Uterus (tissue), 4 donors: ENCODE measurements around the gene CUL4A. TPM values are rescaled to one million over a fixed set of nuclear protein-coding genes. Genes with fewer than 3 reads are reported as not detected.

ENCODE experiments used
- DNase-seq, 2 donors: peaks; one replicate each; pipeline ENCODE4 v3.0.0-alpha.2; 2019 to 2020
- H3K27ac ChIP-seq, 2 donors: fragments of 200-600 bp; sonication (generic); 1 replicate in 1 of 2; 2 replicates in 1 of 2; pipeline ENCODE4 v1.5.1; 2016 to 2018
- H3K27me3 ChIP-seq, 2 donors: fragments of 200-600 bp; sonication (generic); one replicate each; pipeline ENCODE4 v1.5.1; 2018 to 2019; ENCODE audit warnings: control low read depth in 1 of 2
- H3K36me3 ChIP-seq, 2 donors: fragments of 200-600 bp; sonication (generic); one replicate each; pipeline ENCODE4 v1.5.1; 2019; ENCODE audit warnings: control low read depth in 1 of 2
- H3K4me1 ChIP-seq, 2 donors: fragments of 200-600 bp; sonication (generic); one replicate each; pipeline ENCODE4 v1.5.1; 2018 to 2019; ENCODE audit warnings: control low read depth in 1 of 2
- H3K4me3 ChIP-seq, 2 donors: fragments of 200-600 bp; sonication (generic); 1 replicate in 1 of 2; 2 replicates in 1 of 2; pipeline ENCODE4 v1.5.1; 2018 to 2019; ENCODE audit warnings: mild to moderate bottlenecking in 1 of 2
- H3K9me3 ChIP-seq, 2 donors: fragments of 200-600 bp; sonication (generic); one replicate each; pipeline ENCODE4 v1.5.1; 2019; ENCODE audit warnings: control low read depth in 1 of 2
- CTCF ChIP-seq, 4 experiments: fragments of 200-600 bp in 2 of 4; fragments of 450-650 bp in 2 of 4; sonication (generic) in 2 of 4; IDR thresholded peaks; one replicate each; pipeline ENCODE4 v1.5.1; 2016 to 2019; ENCODE audit warnings: antibody characterized with exemption in 4 of 4, mild to moderate bottlenecking in 2 of 4, moderate library complexity in 1 of 4
- POLR2A ChIP-seq, 2 donors: fragments of 450-650 bp; IDR thresholded peaks; one replicate each; pipeline ENCODE4 v1.6.1; 2016; ENCODE audit warnings: antibody characterized with exemption in 2 of 2, mild to moderate bottlenecking in 1 of 2, moderate library complexity in 1 of 2
- intact Hi-C: fragments of 100-400 bp; cut with DNase I; formaldehyde crosslinking; loops from one replicate; pipeline ENCODE4 v1.15.1; 2023; ENCODE audit warnings: low total_unique reads
- total RNA-seq, 4 donors: library from RNA; depleted of rRNA in 3 of 4; stranded (reverse); fragments of >200 nt in 3 of 4; gene quantifications; one replicate each; pipeline versions ENCODE4 v1.1.0 to v1.2.4, GENCODE V29; 2014 to 2023
- donor health status: DM: yes; HTN: yes; CAD: no.

The CUL4A gene
- total RNA-seq, 4 donors from 2014 or later: 34.3 to 110 (median 66.1) TPM

DNA sequence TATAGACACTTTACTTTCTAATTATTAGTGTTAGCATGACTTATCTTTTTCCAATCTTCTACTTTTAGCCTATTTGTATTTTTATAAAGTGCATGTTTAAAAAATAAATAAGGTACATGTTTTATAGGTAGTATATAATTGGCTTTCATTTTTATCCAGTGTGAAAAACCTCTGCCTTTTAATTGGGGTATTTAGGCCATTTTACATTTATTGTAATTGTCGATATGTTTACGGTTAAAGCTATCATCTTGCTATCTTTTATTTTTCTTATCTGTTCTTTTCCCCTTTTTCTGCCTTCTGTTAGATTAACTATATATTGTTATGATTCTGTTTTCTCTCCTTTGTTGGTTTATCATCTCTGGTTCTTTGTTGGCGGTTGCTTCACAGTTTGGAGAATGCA, 41.8 kb upstream of the CUL4A start:
- no peaks in the 10 kb centered on the region for H3K27me3 ChIP-seq
- intact Hi-C loops: no loop called here
- DNase-seq: no peak
- H3K4me1 ChIP-seq: no peaks in the 10 kb centered on the region
- TF ChIP-seq CTCF (IDR thresholded peaks at IDR 0.05) (no peak), POLR2A (IDR thresholded peaks at IDR 0.05) (no peak)
- H3K36me3 ChIP-seq: no peaks in the 10 kb centered on the region
- H3K4me3 ChIP-seq: no peak overlapping the region
- H3K27ac ChIP-seq: no peak overlapping the region
- H3K9me3 ChIP-seq: no peaks in the 10 kb centered on the region

- no peak for TF ChIP-seq POLR2A (IDR thresholded peaks at IDR 0.05)
- no peak for TF ChIP-seq CTCF (IDR thresholded peaks at IDR 0.05)
- no peak overlapping the region for H3K27ac ChIP-seq
- intact Hi-C loops: no loop called here
- no peak for DNase-seq
- H3K36me3 ChIP-seq: no peaks in the 10 kb centered on the region
- H3K4me3 ChIP-seq: no peak overlapping the region
- H3K27me3 ChIP-seq: no peaks in the 10 kb centered on the region
- no peaks in the 10 kb centered on the region for H3K4me1 ChIP-seq
- no peaks in the 10 kb centered on the region for H3K9me3 ChIP-seq
Measured at GRCh38 chr13:113168211-113168610, 41.2 kb upstream of the CUL4A start.

DNA sequence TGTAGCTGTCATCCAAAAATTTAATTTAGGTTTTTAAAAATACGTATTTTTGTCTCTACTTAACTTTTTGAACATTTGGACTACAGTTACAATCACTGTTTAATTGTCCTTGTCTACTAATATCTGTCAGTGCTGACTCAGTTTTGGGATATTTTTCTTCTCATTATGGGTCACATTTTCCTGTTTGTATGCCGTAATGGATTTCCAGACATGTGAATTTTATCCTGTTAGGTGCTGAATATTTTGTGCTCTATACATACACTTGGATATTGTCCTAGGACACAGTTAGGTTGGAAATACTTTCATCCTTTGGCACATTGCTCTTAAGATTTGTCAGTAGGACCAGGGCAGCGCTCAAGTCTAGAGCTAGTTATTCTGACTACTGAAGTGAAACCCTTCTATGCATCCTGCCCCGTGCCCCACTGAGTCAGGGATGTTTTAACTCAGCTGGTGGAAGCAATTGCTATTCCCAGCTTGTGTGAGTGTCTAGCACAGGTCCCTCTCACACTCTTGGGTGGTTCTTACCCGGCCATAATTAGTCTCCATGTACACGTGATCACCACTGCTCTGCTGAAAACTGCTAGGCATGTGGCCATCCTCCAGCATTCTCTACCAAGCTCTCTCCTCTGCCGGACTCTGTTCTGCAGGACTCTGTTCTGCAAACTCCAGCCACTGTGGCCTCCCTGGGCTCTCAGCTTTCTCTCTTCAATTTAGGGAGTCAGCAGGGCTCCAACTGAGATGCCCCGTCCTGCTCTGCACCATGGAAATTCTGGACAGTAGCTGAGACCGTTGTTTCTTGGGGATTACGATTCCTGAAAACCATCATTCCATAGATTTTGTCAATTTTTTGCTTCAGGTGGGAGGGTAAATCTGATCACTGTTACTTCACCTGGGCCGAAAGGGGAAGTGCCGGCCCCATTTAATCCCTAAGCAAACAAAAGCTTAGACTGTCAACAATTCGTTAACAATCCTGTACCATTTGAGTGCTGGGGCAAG, 39.8 kb upstream of the CUL4A start:
- no peaks in the 10 kb centered on the region for H3K36me3 ChIP-seq
- H3K9me3 ChIP-seq: no peaks in the 10 kb centered on the region
- intact Hi-C loops: no loop called here
- H3K4me1 ChIP-seq: no peaks in the 10 kb centered on the region
- no peak overlapping the region for H3K4me3 ChIP-seq
- no peak for DNase-seq
- H3K27me3 ChIP-seq: no peaks in the 10 kb centered on the region
- no peak for TF ChIP-seq POLR2A (IDR thresholded peaks at IDR 0.05)
- TF ChIP-seq CTCF (IDR thresholded peaks at IDR 0.05): no peak
- no peak overlapping the region for H3K27ac ChIP-seq

GRCh38 chr13:113170511-113170910, 38.9 kb upstream of the CUL4A start:
- no peak for TF ChIP-seq CTCF (IDR thresholded peaks at IDR 0.05)
- no peak for TF ChIP-seq POLR2A (IDR thresholded peaks at IDR 0.05)
- no peaks in the 10 kb centered on the region for H3K36me3 ChIP-seq

More at GRCh38 chr13:113170511-113170910, 38.9 kb upstream of the CUL4A start:
- no peaks in the 10 kb centered on the region for H3K9me3 ChIP-seq
- no peak overlapping the region for H3K27ac ChIP-seq
- no peaks in the 10 kb centered on the region for H3K4me1 ChIP-seq
- no peak overlapping the region for H3K4me3 ChIP-seq
- H3K27me3 ChIP-seq: no peaks in the 10 kb centered on the region
- no peak for DNase-seq
- intact Hi-C loops: no loop called here
